Superior temporal gyrus (tissue), 1 donor: Measurements from ENCODE around the gene BNC2.
"Not testable (repeated sequence)": the region's sequence is repeated elsewhere in the genome, so short reads cannot be mapped to it uniquely, and the experiment has no call there.

Experiments used
- DNase-seq: peaks from one replicate; pipeline ENCODE4 v3.0.0-alpha.2; 2016; ENCODE audit errors: extremely low spot score

Gene BNC2

GRCh38 chr9:16458696-16459420, 411.6 kb downstream of the BNC2 start:
- DNase-seq: no peak

DNA sequence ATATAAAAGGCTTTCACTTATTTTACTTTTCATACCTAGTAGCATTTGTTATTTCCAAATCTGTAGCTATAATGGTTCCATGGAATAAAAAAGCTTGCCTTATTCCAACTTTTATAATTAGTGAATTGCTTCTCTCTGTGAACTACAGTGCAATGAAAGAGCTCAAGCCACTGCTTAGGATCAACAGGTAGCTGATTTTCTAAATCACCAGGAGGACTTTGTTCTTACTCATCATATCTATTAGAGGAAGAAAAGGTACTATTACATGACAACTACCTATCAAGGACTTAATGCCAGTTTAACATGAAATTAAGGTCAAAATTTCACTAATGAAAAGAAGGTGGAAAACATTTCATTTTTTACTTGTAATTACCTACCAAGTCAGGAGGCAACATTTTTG, 414.6 kb downstream of the BNC2 start:
- DNase-seq: no peak

GRCh38 chr9:16453390-16453789, 417.1 kb downstream of the BNC2 start:
- DNase-seq: no peak

DNA sequence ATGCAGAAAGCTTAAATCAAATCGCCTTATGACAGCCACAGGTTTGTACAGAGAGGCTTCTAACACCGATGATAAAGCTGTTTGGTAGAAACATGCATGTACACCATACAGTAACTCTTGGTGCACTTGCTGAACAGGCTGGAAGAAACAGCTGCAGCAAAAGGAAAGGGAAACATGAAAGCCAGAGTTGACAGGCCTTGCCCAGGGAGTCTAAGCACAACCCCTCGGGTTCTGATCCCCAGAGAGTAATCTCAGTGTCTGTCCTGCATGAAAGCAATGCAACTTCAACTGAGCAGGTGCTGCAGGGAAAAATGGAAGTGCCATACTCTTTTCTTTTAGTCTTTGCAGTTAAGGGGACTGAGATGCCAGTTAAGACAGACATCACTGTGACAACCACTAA, 419.9 kb downstream of the BNC2 start:
- DNase-seq: no peak

DNA sequence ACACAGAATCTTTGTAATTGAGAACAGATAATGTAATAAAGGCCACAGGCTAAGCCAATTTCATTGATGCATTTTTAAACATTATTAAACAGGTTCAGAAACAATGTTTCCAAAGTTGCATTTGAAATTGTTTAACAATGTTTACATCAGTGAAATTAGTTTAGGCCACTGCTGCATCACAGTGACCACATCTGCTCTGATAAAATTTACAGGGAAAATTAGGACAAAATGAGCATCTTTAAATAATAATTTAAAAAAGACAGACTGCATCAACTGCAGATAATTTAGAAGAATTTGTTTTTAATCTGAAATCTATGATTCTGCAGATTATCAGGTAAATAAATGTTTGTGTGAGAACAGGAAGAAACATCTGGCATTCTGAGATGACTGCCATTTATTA, 420.4 kb downstream of the BNC2 start:
- DNase-seq: no peak

- no peak for DNase-seq
Measured at GRCh38 chr9:16449076-16449730, 421.3 kb downstream of the BNC2 start.

DNA sequence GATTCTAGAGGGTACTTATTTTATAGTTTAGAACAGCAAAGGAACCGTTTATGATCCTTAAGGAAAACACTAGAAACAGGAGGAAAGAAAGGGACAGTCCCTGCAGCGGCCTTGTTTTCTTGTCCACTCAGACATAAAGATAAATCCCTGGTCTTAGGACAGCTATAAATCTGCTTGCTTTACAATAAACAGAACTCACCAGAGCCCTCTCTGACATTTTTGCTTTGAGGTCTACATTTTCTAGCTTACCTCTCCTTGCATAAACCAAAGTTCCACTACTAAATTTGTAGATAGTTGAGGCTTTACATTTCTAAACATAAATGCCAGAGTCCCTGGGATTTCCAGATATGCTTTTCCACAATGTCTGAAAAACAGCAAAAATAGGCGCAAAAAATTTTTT, 422.5 kb downstream of the BNC2 start:
- DNase-seq: no peak

DNA sequence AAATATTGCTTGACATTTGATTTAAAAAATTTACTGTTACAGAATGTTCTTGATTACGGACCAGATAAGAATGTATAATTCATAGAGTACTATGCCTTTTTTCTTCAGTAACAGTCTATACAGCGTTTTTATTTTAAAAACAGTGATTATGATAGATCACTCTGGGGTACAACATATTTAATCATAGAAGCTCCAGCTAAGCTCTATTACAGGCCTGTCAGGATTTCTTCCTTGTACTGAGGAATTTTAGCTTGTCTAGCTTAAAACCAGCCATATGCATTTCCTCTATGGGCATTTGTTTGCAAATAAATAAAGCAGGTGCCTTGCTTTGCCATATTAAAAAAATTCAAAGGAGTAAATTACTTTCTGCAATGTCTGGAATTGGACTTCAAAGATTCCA, 423.8 kb downstream of the BNC2 start:
- DNase-seq: no peak

- no peak for DNase-seq
Measured at GRCh38 chr9:16445141-16445920, 425.1 kb downstream of the BNC2 start.

GRCh38 chr9:16442622-16443021, 427.8 kb downstream of the BNC2 start:
- DNase-seq: no peak

- no peak for DNase-seq
Measured at GRCh38 chr9:16441791-16442190, 428.7 kb downstream of the BNC2 start.

DNA sequence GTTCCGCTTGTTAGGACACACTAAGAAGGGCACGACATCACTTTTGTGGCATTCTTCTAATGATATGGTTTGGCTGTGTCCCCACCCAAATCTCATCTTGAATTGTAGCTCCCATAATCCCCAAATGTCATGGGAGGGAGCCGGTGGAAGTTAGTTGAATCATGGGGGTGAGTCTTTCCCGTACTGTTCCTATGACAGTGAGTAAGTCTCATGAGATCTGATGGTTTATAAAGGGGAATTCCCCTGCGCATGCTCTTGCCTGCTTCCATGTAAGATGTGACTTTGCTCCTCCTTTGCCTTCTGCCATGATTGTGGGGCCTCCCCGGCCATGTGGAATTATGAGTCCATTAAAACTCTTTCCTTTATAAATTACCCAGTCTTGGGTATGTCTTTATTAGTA, 431.6 kb downstream of the BNC2 start:
- not testable (repeated sequence) for DNase-seq

DNA sequence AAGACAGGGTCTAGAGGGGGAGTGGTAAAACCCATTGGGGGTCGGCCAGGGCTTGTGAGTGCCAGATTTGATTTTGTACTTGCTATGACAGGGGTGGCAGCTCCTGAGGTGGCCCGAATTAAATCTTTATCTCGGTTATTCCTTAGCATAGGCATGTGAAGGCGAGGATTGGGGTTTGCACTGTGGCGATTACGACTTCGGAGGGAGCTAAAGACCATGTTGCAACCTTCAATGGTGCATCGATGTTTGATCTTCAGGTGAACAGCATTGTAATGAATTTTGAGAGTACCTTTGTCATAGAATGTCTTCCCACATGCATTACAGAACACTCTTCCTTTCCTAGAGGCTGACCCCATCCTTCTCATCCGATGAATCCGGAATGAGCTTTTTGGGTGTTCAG, 433.9 kb downstream of the BNC2 start:
- DNase-seq: no peak

- no peak for DNase-seq
Measured at GRCh38 chr9:16434526-16434925, 435.9 kb downstream of the BNC2 start.

DNA sequence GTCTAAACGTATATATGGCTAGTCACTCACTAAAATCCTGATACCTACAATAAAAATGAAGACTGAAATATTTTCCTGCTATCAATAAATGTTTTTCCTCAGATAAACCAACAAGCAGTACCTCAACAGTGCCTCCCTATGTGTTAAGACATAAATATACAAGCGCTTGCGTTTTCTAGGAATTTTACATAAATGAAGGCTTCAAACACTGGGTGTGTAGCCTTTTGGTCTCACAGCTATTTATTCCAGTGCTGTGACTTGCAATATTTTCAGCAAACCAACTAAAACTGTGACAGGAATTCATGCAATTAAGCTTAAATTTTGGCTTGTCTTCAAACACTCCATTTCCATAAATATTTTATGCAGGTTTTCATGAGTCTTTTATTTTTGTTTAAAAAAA, 437.0 kb downstream of the BNC2 start:
- no peak for DNase-seq

- DNase-seq: no peak
Measured at GRCh38 chr9:16431666-16432392, 438.6 kb downstream of the BNC2 start.

DNA sequence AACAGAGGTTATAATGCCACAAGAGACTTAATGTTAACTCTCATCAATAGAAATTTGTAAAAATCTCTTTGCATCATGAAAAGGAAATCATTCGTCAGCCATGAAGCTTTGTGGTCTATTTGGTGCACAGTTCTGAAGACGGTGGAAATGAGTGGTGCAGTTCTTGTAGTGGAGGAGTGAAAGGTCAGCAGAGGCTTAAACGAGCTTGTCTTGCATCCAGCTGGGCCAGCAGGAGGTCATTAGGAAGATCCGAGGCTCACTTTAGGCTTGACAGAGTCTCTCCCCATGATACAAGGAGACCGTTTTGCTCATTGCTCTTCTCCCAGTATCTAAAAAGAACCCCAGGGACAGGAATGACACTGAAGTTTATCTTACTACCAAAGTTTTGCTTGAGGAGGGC, 440.8 kb downstream of the BNC2 start:
- DNase-seq: no peak

GRCh38 chr9:16427873-16428427, 442.5 kb downstream of the BNC2 start:
- no peak for DNase-seq

DNA sequence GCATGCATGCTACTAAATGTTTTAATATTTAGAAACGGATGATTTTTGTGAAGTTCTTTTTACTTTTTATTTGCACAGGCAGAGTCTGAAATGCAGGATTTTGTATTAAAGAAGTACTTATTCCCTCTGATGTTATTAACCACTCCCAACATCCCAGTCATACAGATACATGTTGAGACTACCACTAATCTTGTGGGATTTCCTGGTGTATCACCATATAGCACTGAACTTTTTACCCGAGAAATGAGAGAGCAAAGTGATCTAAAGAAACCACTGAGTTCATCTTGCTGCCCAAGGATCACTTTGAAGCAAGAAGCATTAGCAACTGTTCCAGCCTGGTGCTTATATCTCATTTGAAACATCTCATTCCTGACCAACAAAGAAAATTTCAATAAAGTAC, 443.8 kb downstream of the BNC2 start:
- DNase-seq: no peak

DNA sequence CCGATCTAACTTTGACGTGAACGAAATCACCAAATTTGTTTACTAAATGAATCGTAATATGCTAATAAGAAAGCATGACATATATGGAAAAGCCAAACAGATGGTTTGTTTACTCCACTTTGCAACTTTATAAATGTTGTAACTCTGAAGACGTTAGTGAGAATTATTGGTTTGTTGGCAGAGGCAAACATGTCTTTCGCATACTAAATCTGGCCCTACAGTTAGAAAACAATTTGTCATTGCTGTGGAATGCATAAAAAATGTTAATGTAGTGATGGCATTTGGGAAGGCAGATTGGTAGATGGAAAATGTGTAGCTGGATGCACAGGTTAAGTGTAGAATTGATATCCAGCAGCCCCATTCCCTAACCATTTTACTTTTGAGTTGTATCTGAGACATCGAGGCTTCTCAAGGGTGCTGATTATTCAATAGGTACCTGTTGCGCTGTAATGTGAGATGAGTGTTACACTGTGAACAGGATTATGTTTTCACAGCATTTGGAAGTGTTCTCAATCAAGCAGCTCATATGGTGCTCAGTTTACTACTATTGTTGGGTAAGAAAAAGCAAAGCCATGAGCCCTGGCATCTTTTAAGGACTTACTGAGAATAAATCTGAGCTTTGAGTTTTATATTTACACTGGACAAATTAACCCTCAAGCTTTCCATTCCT, 444.8 kb downstream of the BNC2 start:
- DNase-seq: no peak

GRCh38 chr9:16422114-16422513, 448.4 kb downstream of the BNC2 start:
- DNase-seq: no peak
